Measurements from ENCODE around the gene TENT5C.
A peak's percentile ranks its signal among the peaks of the same experiment; 100 is the strongest.

The TENT5C gene

GRCh38 chr1:117656202-117656641, 50.4 kb downstream of the TENT5C start:
- no peak for DNase-seq

DNA sequence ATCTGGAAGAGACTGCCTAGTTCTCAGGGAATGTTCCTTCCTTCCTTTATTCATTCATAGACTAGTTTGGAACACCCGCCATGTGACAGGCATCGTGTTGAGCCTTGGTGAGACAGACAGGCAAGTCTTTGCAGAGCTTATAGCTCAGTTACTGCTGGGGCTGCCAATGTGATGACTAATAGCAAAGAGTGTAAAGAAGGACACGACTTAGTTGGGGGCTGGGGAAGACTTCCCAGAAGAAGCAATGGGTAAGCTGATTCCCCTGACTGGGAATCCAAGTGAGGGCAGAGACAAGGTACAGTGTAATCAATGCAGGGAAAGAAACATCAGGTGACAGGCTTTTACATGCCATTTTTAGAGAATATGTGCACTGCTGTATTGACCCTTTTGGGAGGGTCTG, 51.2 kb downstream of the TENT5C start:
- no peak for DNase-seq

DNA sequence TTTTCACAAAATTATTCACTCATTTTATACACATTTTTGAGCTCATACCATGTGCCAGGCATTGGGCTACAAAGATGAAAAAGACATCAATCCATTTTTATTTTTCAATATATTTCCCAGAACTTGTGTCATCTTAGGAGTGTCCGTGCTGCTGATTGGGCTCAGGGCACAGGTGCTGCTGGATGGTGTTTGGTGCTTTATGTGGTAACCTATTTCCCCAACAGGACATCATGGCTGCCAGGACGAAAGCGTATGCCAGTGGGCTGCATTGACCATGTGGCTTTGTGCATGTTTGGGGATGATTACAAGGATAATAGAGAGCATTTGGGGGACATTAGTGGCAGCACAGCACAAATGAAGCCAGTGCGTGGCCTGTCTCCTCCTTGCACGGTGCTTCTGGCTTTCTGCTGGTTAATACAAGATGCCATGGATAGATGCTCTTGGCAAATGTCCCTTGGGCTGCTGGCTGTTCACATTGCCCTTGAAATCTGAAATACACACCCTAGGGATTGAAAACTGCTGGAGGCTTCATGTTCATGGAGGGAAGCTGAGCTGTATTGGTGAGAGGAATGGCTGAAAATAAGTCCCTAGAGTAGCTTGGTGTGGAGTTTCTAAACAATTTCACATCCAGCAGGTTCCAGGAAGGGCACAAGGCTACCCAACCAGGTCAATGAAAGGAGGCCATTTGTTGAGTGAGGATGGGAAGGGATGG, 52.3 kb downstream of the TENT5C start:
- DNase-seq = no peak

GRCh38 chr1:117658676-117659075, 52.8 kb downstream of the TENT5C start:
- DNase-seq = no peak

DNA sequence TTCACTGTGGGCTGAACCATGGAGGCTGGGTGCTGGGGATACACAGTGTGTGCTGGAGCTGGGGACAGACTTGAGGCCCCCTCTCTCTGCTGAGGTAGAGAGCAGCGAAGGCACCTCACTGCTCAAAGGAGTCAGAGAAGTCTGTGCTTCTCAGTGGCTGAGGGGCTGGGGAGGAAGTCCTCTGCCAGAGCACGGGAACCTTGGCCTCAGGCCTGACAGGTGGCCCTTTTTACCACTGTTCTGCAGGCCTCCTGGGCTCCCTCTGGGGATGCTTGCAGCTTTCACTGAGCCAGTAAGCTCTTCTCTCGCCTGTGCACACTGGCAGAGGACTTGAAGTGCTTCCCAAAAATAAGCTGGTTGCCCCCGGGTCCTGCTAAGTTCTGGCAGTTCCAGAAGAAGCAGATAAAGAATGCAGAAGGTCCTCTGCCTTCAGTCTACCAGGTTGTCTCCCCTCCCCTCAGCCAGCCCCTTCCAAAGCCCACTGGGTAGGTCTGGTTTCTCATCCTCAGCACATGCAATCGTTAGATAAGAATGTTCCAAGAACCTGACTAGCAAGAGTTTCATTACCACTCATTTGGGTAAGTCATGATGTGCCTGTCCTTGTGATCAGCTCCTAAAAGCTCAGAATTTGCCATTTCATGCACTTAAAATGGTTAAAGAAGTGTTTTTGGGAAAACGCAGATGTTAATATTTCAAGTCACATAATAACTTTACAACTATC, 53.9 kb downstream of the TENT5C start:
- DNase-seq = no peak

GRCh38 chr1:117660271-117660965, 54.6 kb downstream of the TENT5C start:
- DNase-seq = no peak

DNA sequence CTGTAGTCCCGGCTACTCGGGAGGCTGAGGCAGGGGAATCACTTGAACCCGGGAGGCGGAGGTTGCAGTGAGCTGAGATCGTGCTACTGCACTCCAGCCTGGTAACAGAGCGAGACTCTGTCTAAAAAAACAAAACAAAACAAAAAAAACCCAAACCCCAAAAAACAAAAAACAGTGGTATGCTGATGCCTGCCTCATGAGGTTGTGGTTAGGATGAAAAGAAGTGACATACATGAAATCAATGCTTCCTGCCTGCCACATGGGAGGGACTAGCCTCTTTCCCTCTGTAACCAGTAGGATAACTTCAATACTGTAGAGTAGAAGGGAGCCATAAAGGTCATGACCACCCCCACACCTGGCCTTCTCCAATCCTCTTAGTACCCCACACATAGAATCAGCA, 55.2 kb downstream of the TENT5C start:
- DNase-seq = no peak

- DNase-seq = no peak
Measured at GRCh38 chr1:117662667-117663066, 56.8 kb downstream of the TENT5C start.

DNA sequence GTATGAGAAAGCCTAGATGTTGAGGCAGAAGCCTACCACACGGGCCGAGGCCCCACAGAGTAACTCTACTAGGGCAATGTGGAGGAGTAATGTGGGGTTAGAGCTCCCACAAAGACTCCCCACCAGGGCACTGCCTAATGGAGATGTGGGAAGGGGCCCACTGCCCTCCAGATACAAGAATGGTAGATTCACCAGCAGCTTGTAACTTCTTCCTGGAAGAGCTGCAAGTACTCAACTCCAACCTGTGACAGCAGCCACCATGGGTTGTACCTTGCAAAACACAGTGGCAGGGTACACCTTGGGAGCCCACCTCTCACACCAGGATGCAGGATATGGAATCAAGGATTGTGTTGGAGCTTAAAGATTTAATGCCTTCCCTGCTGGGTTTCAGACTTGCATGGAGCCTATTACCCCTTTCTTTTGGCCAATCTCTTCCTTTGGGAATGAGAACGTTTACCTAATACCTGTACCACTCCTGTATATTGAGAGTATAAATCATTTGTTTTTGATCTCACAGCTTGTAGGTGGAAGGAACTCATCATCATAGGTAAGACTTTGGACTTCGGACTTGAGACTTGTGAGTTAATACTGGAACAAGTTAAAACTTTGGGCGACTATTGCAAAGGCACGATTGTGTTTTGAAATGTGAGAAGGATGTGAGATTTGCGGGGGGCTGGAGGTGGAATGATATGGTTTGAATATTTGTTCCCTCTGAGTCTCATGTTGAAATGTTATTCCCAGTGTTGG, 57.5 kb downstream of the TENT5C start:
- no peak for DNase-seq

GRCh38 chr1:117664314-117664713, 58.5 kb downstream of the TENT5C start:
- DNase-seq = no peak

DNA sequence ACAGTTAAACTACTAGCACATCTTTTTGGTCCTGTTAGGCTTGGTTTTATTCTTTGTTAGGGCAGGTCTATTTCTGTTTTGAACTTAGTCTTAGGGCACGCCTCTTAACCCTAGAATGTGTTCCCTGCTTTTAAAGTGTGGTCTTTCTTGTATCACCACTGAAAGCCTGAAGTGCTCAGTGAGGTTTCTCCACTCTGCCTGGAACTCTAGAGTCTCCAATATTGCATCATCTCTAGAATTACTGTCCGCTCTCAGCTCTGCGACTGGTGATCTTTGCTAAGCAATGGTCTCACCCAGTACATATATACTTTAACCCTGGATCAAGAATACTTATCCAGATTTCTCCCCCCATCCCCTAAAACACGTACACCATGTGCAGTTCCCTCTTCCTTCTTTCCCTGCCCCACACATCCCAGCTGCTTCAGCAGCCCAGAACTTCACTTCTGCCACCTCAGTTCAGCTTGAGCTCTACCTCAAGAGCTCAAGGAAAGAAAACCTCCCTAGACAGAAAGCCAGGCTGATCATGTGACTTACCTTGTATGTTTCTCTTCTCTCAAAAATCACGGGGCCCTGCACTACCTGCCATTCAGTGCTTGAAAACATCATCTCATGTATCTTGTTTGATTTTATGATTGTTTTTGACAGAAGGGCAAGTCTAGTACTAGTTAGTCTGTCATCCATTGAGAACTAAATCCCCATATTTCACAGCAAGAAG, 59.9 kb downstream of the TENT5C start:
- no peak for DNase-seq

DNA sequence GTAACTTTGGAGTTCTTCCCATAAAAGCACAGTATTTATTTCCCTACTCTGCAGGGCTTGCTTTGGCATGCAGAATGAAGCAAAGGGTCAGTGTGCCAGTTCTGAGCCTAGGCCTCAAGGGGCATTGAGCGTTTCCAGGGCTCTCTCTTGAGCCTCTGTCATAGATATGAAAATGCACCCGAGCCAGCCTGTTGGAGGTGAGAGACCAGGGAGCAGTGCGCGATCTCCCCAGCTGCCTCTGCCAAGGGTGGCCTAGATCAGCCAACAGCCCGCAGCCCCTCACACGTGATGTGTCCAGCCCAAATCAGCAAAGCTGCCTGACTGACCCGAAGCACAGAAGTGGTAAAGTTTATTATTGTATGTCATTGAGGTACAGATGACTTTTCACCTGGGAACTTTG, 63.7 kb downstream of the TENT5C start:
- DNase-seq = no peak

- DNase-seq = no peak
Measured at GRCh38 chr1:117670976-117671780, 65.3 kb downstream of the TENT5C start.

- DNase-seq = peak in 28 of 51 donors; percentile 7 to 60 (median 18)
Measured at GRCh38 chr1:117671781-117672501, 66.1 kb downstream of the TENT5C start.

DNA sequence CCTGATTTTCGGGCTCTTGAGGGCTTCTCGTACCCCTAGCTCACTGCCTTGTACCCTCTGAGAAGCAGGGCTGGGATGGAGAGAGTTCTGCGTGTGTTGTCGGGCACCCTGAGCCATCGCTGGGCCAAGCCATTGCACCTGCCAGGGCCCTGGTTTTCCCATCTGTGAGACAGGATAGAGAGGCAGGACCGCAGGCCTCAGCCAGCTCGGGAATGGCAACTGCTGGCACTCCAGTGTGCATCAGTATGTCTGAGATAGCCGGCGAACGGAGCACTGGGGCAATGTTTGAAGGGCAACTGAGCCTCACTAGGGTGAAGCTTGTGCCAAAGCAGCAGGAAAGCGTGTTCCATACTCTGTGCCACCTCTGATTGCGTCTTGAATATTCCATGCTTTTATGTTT, 66.9 kb downstream of the TENT5C start:
- no peak for DNase-seq

DNA sequence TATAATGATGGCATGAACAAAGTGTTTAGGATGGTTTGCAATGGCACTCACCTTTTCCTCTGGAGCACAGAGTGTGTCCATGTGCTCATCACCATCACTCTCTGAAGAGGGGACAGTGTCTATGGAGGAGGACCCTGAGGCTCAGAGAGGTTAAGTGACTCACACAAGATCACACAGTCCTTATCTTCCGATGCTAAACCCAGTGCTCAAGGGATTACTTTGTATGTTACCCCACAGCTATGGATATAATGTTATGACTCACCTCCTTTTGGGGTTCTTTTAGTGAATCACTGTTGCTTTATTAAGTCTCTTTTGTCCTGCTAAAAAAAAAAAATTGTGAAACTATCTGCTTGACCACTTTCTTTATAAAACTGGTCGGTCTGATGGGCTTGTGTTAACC, 67.6 kb downstream of the TENT5C start:
- DNase-seq = no peak

DNA sequence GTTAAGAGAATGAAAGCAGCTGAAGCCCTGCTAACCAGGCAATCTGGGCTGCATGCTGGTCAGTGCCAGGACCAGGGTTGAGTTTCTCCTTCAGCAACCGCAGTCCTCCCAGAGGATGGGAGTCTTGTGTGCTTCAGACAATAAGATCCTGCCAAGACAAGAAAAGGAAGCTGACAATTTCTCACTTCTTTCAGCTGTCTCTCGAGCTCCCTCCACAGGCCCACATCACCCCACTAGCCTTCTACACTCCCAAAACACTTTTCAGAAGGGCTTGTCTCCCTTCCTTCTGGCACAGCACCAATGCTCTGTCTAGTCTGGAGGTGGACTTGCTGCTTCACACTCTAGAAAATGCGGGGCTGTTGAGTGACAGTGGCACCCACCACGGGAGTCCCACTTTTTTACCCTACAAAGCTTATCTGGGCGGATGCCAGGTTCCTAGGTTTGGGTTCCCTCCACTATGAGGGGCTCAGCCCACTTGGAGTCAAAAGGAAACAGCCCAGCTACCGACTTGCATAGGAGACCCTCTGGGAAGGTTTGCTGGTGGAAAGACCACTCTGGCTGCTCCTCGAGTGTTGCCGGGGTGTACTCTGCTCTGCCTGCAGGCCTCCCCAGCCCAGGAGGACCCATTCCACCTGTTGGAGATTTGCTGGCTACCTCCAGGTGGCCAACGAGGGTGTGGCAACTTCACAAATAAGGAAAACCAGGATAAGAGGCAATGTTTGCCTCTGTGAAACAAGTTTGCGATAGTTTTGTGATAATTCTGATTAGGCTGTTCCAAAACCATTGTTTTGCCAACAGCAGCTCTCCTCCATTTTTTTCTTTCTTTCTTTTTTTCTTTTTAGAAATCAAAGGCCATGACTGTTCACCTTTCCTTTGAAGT, 68.9 kb downstream of the TENT5C start:
- no peak for DNase-seq

DNA sequence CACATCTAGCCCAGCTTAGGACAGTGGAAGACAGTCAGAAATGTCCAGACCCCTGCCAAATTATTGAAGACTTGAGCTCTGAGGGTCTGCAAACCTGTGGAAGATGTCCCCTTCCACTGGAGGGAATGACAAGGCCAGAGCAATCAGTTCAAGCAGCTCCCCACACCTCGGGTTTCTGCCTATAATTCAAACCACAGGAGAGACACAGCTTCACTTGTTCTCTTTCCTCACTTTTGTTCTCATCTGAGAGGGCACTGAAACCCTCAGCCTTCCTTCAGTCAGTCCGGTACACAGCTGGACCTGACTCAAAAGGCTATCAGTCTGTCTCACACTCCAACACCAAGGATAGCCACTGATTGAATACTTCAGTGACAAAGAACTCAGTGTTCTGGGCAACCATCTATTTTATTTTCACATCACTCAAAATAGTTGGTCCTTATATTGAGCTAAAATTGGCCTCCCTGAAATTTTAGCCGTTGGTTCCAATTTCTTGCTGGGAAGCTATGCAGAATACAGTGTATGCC, 70.1 kb downstream of the TENT5C start:
- DNase-seq = no peak

Measured in hypothalamus (tissue), 51 donors.